Gastrocnemius medialis (tissue), 4 donors: ENCODE data around the gene CMTM2. TPM values are rescaled to one million over a fixed set of nuclear protein-coding genes. Genes with fewer than 3 reads are reported as not detected.

Experiments
- ATAC-seq, 2 donors: fragments of 150-250 bp; one replicate each; pipeline ENCODE4 v1.9.1; 2016
- DNase-seq, 2 donors: peaks; one replicate each; pipeline ENCODE4 v3.0.0-alpha.2; 2019
- H3K27ac ChIP-seq, 4 donors: fragments of 200-600 bp; sonication (generic); 1 replicate in 1 of 4; 2 replicates in 3 of 4; pipeline ENCODE4 v1.5.1; 2016 to 2018; ENCODE audit warnings: mild to moderate bottlenecking in 2 of 4, moderate library complexity in 1 of 4
- H3K27me3 ChIP-seq, 3 donors: fragments of 200-600 bp; sonication (generic) in 2 of 3; 1 replicate in 1 of 3; 2 replicates in 2 of 3; pipeline versions ENCODE4 v1.5.1 to v1.6.0; 2016 to 2019; ENCODE audit warnings: mild to moderate bottlenecking in 1 of 3, moderate library complexity in 1 of 3
- H3K36me3 ChIP-seq, 2 donors: fragments of 200-600 bp; sonication (generic) in 1 of 2; one replicate each; pipeline ENCODE4 v1.5.1; 2017 to 2018
- H3K4me1 ChIP-seq, 2 donors: fragments of 200-600 bp; sonication (generic) in 1 of 2; one replicate each; pipeline ENCODE4 v1.5.1; 2016 to 2017; ENCODE audit warnings: mild to moderate bottlenecking in 2 of 2
- H3K4me3 ChIP-seq, 4 donors: fragments of 200-600 bp; sonication (generic) in 3 of 4; 1 replicate in 1 of 4; 2 replicates in 3 of 4; pipeline ENCODE4 v1.5.1; 2016 to 2019; ENCODE audit warnings: mild to moderate bottlenecking in 2 of 4
- H3K9me3 ChIP-seq, 3 donors: fragments of 200-600 bp; sonication (generic) in 2 of 3; 1 replicate in 1 of 3; 2 replicates in 2 of 3; pipeline ENCODE4 v1.5.1; 2016 to 2019
- CTCF ChIP-seq, 5 experiments: fragments of 450-650 bp in 3 of 5; fragments of 200-600 bp in 2 of 5; sonication (generic) in 2 of 5; IDR thresholded peaks in 4 of 5; conservative IDR thresholded peaks in 1 of 5; 1 replicate in 4 of 5; 2 replicates in 1 of 5; pipeline ENCODE4 v1.5.1; 2016 to 2019; ENCODE audit warnings: antibody characterized with exemption in 5 of 5, mild to moderate bottlenecking in 3 of 5, moderate library complexity in 3 of 5
- POLR2A ChIP-seq, 2 donors: fragments of 450-650 bp; IDR thresholded peaks; one replicate each; pipeline ENCODE4 v1.6.1; 2017; ENCODE audit warnings: antibody characterized with exemption in 2 of 2, mild to moderate bottlenecking in 2 of 2, moderate library complexity in 2 of 2
- in situ Hi-C, 4 donors: fragments of 200-750 bp; cut with MboI; loops; one replicate each; pipeline versions ENCODE4 v1.15.0 to v1.8.0; 2017; ENCODE audit warnings: low sequenced_read_pairs in 4 of 4
- intact Hi-C: fragments of 100-400 bp; cut with DNase I; formaldehyde crosslinking; loops from one replicate; pipeline ENCODE4 v1.15.1; 2023; ENCODE audit warnings: low total_unique reads
- total RNA-seq, 4 donors: library from RNA; depleted of rRNA; stranded (reverse); fragments of >200 nt; gene quantifications; one replicate each; pipeline versions ENCODE4 v1.1.0 to v1.2.3, GENCODE V29; 2016

The CMTM2 gene
- total RNA-seq, 4 donors from 2014 or later = not detected

DNA sequence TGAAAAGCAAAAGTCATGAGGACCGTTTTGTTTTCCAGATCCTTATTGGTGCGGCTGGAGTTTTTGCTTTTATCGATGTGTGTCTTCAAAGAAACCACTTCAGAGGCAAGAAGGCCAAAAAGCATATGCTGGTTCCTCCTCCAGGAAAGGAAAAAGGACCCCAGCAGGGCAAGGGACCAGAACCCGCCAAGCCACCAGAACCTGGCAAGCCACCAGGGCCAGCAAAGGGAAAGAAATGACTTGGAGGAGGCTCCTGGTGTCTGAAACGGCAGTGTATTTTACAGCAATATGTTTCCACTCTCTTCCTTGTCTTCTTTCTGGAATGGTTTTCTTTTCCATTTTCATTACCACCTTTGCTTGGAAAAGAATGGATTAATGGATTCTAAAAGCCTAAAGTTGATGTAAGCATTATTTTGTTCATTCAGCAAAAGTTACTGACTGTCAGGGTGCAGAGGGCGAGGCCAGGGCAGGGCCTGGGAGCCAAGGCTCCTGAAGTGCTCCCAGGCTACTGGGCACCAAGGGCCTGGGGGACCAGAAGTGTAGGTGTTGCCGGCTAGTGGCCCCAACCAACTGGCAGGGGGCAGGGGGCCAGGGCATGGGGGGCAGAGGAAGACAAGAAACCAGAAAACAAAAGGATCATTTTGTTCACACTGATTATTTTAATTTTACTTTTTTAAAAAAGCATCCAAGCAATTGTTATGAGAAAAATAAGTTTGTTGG lies 8.8 kb downstream of the CMTM2 start:
- no peak overlapping the region for H3K27ac ChIP-seq
- no peaks in the 10 kb centered on the region for H3K36me3 ChIP-seq
- H3K4me1 ChIP-seq = no peaks in the 10 kb centered on the region
- no peaks in the 10 kb centered on the region for H3K27me3 ChIP-seq
- no peaks in the 10 kb centered on the region for H3K9me3 ChIP-seq
- in situ Hi-C loops = no loop called here
- intact Hi-C loops = loop anchor here (5.0 kb wide), 1 partner anchor 106 kb away; no protein-coding TSS in a partner anchor
- DNase-seq (no peak), ATAC-seq (no peak)
- no peak for TF ChIP-seq POLR2A (IDR thresholded peaks at IDR 0.05)
- no peak for TF ChIP-seq CTCF (IDR thresholded peaks at IDR 0.05 in 4 of 5, conservative IDR thresholded peaks at IDR 0.05 in 1 of 5)
- H3K4me3 ChIP-seq = no peak overlapping the region

- H3K4me3 ChIP-seq = no peak overlapping the region
These were observed 9.9 kb downstream of the CMTM2 start for GRCh38 chr16:66588981-66589713.

GRCh38 chr16:66590322-66590721 lies 11.1 kb downstream of the CMTM2 start:
- H3K4me3 ChIP-seq = no peak overlapping the region
- in situ Hi-C loops (loop anchor here in 2 of 4 donors (10.0 kb wide), 2 partner anchors 176 to 186 kb away; no protein-coding TSS in a partner anchor), intact Hi-C loops (no loop called here)
- no peaks in the 10 kb centered on the region for H3K4me1 ChIP-seq
- no peaks in the 10 kb centered on the region for H3K27me3 ChIP-seq
- no peaks in the 10 kb centered on the region for H3K9me3 ChIP-seq
- TF ChIP-seq CTCF (IDR thresholded peaks at IDR 0.05 in 4 of 5, conservative IDR thresholded peaks at IDR 0.05 in 1 of 5) (no peak), POLR2A (IDR thresholded peaks at IDR 0.05) (no peak)
- H3K36me3 ChIP-seq = no peaks in the 10 kb centered on the region
- no peak for ATAC-seq
- DNase-seq = no peak
- no peak overlapping the region for H3K27ac ChIP-seq

More at GRCh38 chr16:66588981-66589713, 9.9 kb downstream of the CMTM2 start:
- Histone ChIP-seq H3K36me3 (no peaks in the 10 kb centered on the region), H3K4me1 (no peaks in the 10 kb centered on the region), H3K9me3 (no peaks in the 10 kb centered on the region), H3K27ac (no peak overlapping the region), H3K27me3 (no peaks in the 10 kb centered on the region)
- DNase-seq (no peak), ATAC-seq (no peak)
- in situ Hi-C loops (no loop called here), intact Hi-C loops (loop anchor here (5.0 kb wide), 1 partner anchor 107 kb away; no protein-coding TSS in a partner anchor)
- TF ChIP-seq POLR2A (IDR thresholded peaks at IDR 0.05) = no peak
- TF ChIP-seq CTCF (IDR thresholded peaks at IDR 0.05 in 4 of 5, conservative IDR thresholded peaks at IDR 0.05 in 1 of 5) = peak in 4 of 5 experiments; percentile 33 to 51 (median 44)

DNA sequence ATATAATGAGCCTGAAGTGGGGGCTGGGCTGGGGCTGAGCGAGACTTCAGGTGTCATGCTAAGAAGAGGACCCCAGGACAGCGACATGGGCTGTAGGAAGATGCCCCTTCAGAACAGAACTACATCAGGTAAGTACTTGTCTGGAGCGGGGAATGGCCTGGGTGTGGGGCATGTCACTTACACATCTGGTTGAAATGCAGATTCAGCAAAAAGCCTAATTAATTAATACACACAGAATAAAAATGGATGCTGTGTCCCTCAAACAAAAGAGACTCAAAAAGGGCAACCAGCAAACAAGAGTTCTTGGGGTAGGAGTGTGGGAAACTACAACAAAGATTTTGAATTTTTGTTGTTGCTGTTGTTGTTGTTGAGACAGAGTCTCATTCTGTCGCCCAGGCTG lies 11.8 kb downstream of the CMTM2 start:
- no peaks in the 10 kb centered on the region for H3K27me3 ChIP-seq
- no peaks in the 10 kb centered on the region for H3K9me3 ChIP-seq
- ATAC-seq (no peak), DNase-seq (no peak)
- no peaks in the 10 kb centered on the region for H3K36me3 ChIP-seq
- H3K4me3 ChIP-seq = no peak overlapping the region
- no peak overlapping the region for H3K27ac ChIP-seq
- no peaks in the 10 kb centered on the region for H3K4me1 ChIP-seq
- intact Hi-C loops = no loop called here
- in situ Hi-C loops = loop anchor here in 2 of 4 donors (10.0 kb wide), 2 partner anchors 176 to 186 kb away; no protein-coding TSS in a partner anchor
- no peak for TF ChIP-seq POLR2A (IDR thresholded peaks at IDR 0.05)
- TF ChIP-seq CTCF (IDR thresholded peaks at IDR 0.05 in 4 of 5, conservative IDR thresholded peaks at IDR 0.05 in 1 of 5) = no peak
